GM10248 (cell line): ENCODE measurements around the gene F5.

Source experiments
- CTCF ChIA-PET: fragments of 300-600 bp; sonication (Branson Sonifier 250); formaldehyde crosslinking; extraction: SDS; loops from one replicate; lab custom pipeline; 2021; ENCODE audit warnings: antibody characterized with exemption; lab: Yijun Ruan, JAX
- POLR2A ChIA-PET: fragments of 350-650 bp; sonication (Branson Sonifier 250); formaldehyde crosslinking; extraction: SDS; loops from one replicate; lab custom pipeline; 2020; ENCODE audit warnings: antibody characterized with exemption; lab: Yijun Ruan, JAX
- DNase-seq: peaks from one replicate; pipeline ENCODE4 v3.0.0; 2012; ENCODE audit errors: extremely low spot score
- TF ChIP-seq, protein P1 (sequence below): IDR thresholded peaks from 2 replicates; pipeline ENCODE4 v1.5.1; 2012; ENCODE audit warnings: mild to moderate bottlenecking, low read depth; ENCODE audit errors: extremely low read depth, missing control alignments, control extremely low read depth

Gene F5

DNA sequence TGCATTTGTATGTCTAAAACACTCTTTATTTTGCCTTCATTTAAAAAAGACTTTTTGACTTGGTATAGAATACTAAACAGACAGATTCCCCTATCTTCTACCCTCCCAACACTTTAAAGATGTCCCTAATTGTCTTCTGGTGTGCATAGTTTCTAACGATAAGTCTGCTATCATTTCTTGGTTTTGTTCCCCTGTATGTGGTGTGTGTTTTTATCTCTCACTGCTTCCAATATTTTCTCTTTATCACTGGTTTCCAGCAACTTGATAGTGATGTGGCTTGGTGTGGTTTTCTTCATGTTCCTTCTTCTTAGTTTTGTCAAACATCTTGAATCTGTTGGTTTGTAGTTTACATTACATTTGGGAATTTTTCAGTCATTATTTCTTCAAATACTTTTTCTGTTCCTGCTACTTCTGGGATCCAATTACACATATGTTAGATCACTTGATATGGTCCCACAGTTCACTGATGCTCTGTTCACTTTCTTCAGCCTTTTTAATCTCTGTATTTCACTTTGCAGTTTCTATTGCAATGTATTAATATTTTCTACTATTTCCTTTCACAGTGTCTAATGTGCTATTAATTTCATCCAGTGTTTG lies 23.2 kb downstream of the F5 start:
- POLR2A ChIA-PET, result no interaction called here
- no peak for DNase-seq
- CTCF ChIA-PET, result no interaction called here
- TF ChIP-seq, protein P1, sequence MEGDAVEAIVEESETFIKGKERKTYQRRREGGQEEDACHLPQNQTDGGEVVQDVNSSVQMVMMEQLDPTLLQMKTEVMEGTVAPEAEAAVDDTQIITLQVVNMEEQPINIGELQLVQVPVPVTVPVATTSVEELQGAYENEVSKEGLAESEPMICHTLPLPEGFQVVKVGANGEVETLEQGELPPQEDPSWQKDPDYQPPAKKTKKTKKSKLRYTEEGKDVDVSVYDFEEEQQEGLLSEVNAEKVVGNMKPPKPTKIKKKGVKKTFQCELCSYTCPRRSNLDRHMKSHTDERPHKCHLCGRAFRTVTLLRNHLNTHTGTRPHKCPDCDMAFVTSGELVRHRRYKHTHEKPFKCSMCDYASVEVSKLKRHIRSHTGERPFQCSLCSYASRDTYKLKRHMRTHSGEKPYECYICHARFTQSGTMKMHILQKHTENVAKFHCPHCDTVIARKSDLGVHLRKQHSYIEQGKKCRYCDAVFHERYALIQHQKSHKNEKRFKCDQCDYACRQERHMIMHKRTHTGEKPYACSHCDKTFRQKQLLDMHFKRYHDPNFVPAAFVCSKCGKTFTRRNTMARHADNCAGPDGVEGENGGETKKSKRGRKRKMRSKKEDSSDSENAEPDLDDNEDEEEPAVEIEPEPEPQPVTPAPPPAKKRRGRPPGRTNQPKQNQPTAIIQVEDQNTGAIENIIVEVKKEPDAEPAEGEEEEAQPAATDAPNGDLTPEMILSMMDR, result no peak

DNA sequence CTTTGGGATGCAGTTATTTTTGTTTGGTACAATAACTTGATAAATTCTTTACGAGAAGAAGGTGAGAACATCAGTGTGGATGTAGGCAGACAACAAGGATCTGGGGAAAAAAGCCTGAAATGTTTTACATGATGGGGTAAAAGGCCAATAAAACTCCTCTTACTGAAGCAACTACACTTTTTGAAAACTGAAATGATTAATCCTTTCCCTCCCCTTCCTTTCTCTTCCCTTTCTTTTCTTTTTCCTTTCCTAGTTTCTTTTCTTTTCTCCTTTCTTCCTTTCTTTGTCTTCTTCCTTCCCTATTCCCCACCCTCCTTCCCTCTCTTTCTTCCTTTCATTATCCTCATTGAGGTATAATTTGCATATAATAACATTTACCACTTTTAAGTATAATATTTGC lies 24.6 kb downstream of the F5 start:
- TF ChIP-seq, protein P1, result no peak
- POLR2A ChIA-PET, result no interaction called here
- CTCF ChIA-PET, result interaction anchor here (2.1 kb wide), 1 partner anchor 11 kb away, joined by 6 read pairs; no protein-coding TSS in a partner anchor

DNA sequence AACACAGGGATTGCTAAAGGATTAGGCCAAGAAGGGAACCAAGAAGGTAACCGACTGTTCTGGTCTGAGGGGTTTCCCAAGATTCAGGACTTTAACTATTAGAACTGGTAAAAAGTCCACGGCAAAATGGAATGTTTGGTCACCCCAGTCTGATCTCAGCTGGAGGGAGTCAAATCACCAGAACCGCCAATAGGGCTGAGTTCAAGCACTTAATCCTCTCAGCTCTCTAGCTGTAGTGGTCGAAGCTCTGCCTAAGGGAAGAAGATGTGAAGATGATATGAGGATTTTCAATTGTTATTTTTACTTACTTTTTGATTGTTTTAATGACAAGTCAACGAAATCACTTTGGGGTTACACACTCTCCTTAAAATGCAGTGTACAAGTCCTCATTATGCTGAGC lies 29.1 kb downstream of the F5 start:
- CTCF ChIA-PET, result interaction anchor here (0.9 to 1.8 kb wide), 5 partner anchors 9 to 88 kb away, joined by 3 to 5 read pairs (median 4); no protein-coding TSS in a partner anchor
- DNase-seq, result no peak
- TF ChIP-seq, protein P1, result no peak
- POLR2A ChIA-PET, result no interaction called here

More for the DNA sequence above, 24.6 kb downstream of the F5 start:
- DNase-seq, result no peak

DNA sequence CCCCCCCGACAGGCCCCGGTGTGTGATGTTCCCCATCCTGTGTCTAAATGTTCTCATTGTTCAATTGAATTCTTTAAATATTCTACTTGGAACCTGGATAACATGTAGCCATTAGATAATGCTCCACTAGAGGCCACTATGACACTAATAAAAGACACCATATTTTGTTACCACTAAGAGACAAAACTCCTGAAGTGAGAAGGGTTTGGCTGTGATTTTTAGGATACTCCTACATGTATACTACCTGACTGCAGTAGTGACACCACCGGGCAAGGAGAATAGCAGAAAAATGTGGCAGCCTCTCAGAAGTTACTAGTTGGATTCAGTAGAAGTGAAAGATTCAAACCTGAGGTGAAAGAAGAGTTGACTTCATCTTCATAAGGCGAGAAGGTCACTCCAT lies 36.0 kb downstream of the F5 start:
- TF ChIP-seq, protein P1, result peak; percentile 63
- peak; percentile 40 for DNase-seq
- POLR2A ChIA-PET, result no interaction called here
- CTCF ChIA-PET, result interaction anchor here (0.7 to 3.2 kb wide), 6 partner anchors 9 to 1208 kb away, joined by 3 to 20 read pairs (median 4); partner anchors contain the start of gene F5

DNA sequence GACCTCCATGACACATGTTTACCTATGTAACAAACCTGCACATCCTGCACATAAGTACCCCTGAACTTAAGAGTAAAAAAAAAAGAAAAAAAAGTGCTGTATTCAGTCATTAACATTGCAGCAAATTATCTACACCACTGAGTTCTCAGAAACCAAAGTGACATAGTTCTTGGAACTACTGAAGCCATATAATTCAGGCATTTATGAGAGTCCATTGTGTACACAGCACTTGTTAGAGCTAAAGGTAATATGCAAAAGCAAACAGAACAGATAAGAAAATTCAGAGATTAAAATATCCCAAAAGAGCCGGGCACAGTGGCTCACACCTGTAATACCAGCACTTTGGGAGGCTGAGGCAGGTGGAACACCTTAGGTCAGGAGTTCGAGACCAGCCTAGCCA lies 38.0 kb downstream of the F5 start:
- ChIA-PET CTCF (interaction anchor here (0.9 to 3.3 kb wide), 6 partner anchors 9 to 1206 kb away, joined by 3 to 14 read pairs (median 4); no protein-coding TSS in a partner anchor), POLR2A (no interaction called here)
- TF ChIP-seq, protein P1, result no peak
- DNase-seq, result no peak

DNA sequence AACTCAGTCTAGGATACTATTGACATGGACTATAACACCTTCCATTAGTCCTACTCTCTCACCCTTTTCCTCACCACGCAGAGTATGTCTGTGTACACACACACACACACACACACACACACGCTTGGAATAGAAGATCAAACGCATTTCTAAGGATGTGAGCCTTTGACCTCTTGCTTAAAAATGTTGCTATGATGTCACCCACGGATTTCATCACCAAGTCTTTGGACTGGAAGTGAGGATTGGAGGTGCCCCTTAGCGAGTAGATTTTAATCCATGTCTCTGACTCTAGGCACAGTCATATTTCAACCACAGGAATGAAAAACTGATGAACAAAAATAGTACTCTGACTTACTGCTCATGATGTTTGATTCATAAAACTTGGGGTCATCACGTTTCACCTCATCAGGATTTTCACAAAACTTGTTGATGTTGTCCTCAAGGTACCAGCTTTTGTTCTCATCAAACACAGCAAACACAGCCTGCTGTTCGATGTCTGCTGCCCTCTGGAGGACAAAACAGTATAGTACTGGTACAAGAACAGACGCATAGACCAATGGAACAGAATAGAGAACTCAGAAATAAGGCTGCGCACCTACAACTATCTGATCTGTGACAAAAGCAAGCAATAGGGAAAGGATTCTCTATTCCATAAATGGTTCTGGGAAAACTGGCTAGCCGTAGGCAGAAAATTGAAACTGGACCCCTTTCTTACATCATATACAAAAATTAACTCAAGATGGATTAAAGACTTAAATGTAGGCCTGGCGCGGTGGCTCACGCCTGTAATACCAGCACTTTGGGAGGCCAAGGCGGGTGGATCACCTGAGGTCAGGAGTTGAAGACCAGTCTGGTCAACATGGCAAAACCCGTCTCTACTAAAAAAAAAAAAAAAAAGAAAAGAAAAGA lies 39.9 kb downstream of the F5 start:
- ChIA-PET POLR2A (no interaction called here), CTCF (interaction anchor here (0.6 to 3.3 kb wide), 21 partner anchors 8 to 1203 kb away, joined by 3 to 21 read pairs (median 4); partner anchors contain the start of gene CCDC181)
- TF ChIP-seq, protein P1, result peak; percentile 74
- peak; percentile 25 for DNase-seq
